ENCODE measurements around the gene DLX3. TPM values are rescaled to one million over a fixed set of nuclear protein-coding genes. Genes with fewer than 3 reads are reported as not detected.

DLX3 gene
- total RNA-seq, 1 experiment from 2014 or later: not detected

GRCh38 chr17:50013079-50013478 is 18.1 kb upstream of the DLX3 start:
- no peaks in the 10 kb centered on the region for H3K27me3 ChIP-seq
- H3K4me3 ChIP-seq: no peak overlapping the region
- no peak for DNase-seq
- no peaks in the 10 kb centered on the region for H3K36me3 ChIP-seq
- no peak overlapping the region for H3K27ac ChIP-seq
- H3K9me3 ChIP-seq (replicated peaks): no peaks in the 10 kb centered on the region
- H3K4me1 ChIP-seq: no peaks in the 10 kb centered on the region

DNA sequence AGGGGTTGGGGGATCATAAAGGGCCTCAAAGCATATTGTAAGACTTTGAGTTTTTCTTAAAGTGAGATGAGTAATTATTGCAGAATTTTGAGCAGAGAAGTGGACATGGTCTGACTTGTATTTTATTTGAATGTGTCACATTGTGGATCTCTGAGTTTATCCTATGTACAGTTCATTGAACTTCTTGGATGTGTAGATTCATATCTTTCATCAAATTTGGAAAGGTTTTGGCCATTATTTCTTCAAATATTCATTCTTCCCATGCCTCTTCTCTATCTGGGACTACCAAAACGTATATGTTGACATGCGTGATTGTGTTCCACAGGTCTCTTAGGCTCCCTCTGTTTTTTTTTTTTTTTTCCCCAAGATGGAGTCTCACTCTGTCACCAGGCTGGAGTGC is 14.3 kb upstream of the DLX3 start:
- H3K9me3 ChIP-seq (replicated peaks): no peaks in the 10 kb centered on the region
- no peaks in the 10 kb centered on the region for H3K4me1 ChIP-seq
- H3K4me3 ChIP-seq: no peak overlapping the region
- DNase-seq: no peak
- H3K36me3 ChIP-seq: no peaks in the 10 kb centered on the region
- no peak overlapping the region for H3K27ac ChIP-seq
- no peaks in the 10 kb centered on the region for H3K27me3 ChIP-seq

GRCh38 chr17:50003911-50004310 is 8.9 kb upstream of the DLX3 start:
- Histone ChIP-seq H3K27me3 (no peaks in the 10 kb centered on the region), H3K4me1 (no peaks in the 10 kb centered on the region), H3K36me3 (no peaks in the 10 kb centered on the region), H3K27ac (no peak overlapping the region), H3K4me3 (no peak overlapping the region), H3K9me3 (replicated peaks) (no peaks in the 10 kb centered on the region)
- no peak for DNase-seq

GRCh38 chr17:49998836-49999511 is 4.0 kb upstream of the DLX3 start:
- Histone ChIP-seq H3K36me3 (no peaks in the 10 kb centered on the region), H3K4me1 (peaks cover 2% of the 10 kb centered on the region; the same call in 1 of the 2 replicates), H3K27me3 (peaks cover 4% of the 10 kb centered on the region; the same call in 1 of the 2 replicates), H3K4me3 (no peak overlapping the region), H3K27ac (no peak overlapping the region), H3K9me3 (replicated peaks) (no peaks in the 10 kb centered on the region)
- no peak for DNase-seq

DNA sequence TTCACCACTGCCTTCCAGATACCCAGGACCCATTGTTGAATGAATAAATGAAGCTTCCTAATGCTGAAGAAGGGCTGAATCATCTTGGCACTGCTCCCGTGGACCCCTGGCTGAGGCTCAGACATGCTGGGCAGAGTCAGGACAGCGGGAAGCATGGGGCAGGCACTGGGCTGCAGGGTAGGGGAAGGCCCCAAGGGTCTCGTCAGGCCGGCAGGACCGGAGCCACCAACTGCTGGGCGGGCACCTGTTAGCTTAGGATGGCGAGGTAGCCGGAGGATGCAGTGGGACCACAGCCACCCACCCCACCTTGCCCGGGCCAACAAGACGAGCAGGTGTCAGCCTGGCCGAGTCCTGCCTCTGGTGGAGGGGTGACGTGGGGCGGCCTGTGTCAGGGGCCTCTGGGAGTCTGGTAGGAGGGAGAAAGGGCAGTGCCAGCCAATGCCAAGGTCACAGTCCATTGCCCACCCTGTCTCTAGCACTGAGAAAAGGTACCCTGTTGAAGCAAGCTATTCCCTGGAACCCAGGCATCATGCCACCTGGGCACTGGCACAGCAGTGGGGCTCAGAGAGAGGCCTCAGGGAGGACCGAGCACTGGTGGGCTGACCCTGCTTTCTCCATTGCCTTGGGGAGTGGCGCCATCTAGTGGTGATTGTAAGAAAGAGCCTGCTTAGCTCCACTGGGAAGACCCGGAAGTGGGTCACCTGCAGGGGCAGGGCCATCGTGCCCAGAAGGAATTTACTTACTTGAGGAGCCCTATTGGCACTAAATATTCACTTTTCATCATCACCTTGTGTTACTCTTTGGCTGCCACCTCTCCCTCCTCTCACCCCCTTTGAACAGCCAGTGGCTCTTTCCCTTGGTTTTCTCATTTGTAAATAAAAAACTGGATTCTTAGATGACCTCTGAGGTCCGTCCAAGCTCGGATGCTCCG is 3.0 kb upstream of the DLX3 start:
- Histone ChIP-seq H3K4me1 (peaks cover 2% of the 10 kb centered on the region; the same call in 1 of the 2 replicates), H3K36me3 (no peaks in the 10 kb centered on the region), H3K9me3 (replicated peaks) (no peaks in the 10 kb centered on the region), H3K4me3 (no peak overlapping the region), H3K27me3 (peaks cover 4% of the 10 kb centered on the region; the same call in 1 of the 2 replicates), H3K27ac (no peak overlapping the region)
- DNase-seq: peak; percentile 78 to 95

DNA sequence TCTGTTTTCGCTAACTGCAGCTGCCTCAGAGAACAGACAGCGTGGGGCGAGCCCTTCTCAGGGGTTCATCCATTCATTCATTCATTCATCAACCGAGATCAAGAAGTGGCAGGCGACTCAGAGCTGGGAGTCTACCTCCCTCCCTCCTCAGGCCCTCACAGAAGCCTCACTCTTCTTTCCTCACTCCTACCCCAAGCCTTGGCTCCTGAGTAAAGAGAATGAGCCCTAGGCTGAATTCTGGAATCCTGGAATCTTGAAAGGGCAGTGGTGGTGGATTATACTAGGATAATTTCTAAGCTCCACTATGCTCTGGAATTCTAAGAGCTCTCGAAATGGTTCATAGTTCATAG is 2.3 kb upstream of the DLX3 start:
- Histone ChIP-seq H3K36me3 (no peaks in the 10 kb centered on the region), H3K4me1 (peaks cover 2% of the 10 kb centered on the region; the same call in 1 of the 2 replicates), H3K27ac (no peak overlapping the region), H3K9me3 (replicated peaks) (no peaks in the 10 kb centered on the region), H3K4me3 (no peak overlapping the region), H3K27me3 (peaks cover 4% of the 10 kb centered on the region; the same call in 1 of the 2 replicates)
- no peak for DNase-seq

DNA sequence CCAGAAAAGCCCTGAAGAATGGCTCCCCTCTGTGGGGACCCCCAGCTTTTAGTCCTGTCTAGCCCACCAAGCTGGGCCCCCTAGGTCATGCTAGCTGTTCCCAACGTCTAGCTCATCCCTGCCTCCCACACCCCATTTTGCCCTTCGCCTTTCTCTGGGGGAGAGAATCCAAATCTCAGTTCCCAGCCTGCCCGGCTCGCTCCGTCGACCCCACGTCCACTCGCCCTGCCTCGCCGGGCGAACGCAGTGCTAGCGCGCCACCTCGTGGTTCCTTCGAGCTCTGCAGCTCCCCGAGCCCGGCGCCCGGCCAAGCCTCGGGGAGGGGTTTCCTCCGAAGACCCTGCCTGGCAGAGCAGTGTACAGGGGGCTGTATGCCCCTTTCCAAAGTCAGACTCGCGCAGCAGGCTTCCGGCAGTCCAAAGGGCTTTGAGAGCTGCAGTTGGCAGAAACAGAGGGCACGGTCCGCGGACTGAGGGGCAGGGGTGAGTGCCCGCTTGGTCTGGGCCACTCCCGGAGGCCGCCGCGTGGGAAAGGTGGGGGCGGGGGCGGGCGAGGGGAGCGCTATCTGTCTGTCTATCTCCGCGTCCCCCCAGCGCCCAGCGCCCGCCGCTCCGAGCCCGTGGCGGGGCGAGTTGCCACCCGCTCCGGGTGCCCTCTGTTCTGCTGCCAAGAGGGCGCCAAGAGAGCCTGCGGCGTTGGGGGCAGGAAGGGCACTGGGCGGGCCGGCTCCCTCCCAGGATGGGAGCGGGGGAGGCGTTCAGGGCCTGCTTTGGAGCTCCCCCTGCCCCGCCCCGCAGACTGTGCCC is 1.7 kb upstream of the DLX3 start:
- H3K27ac ChIP-seq: no peak overlapping the region
- H3K4me1 ChIP-seq: peaks cover 2% of the 10 kb centered on the region; the same call in 1 of the 2 replicates
- no peaks in the 10 kb centered on the region for H3K9me3 ChIP-seq (replicated peaks)
- H3K36me3 ChIP-seq: no peaks in the 10 kb centered on the region
- H3K27me3 ChIP-seq: peaks cover 9% of the 10 kb centered on the region; the same call in 1 of the 2 replicates
- DNase-seq: peak; percentile 33 to 69
- H3K4me3 ChIP-seq: peak overlapping the region; percentile 3; the same call in 1 of the 2 replicates

DNA sequence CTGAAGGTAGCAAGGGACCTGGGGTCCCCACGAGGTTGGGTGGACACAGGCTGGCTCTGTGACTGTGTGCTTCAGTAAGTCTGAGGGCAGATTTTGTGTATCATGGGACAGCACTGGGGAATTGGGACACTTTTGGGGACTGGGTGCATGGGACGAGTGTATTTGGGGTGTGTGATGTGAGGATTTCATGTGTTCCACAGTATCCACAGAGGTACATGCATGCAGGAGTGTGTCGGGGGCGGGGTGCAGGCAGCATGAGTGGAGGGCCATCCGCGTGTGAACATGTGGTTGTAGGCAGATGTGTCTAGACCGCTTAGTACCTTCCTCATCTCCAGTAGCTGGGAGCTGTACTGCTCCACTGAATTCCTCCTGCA is 1.1 kb upstream of the DLX3 start:
- Histone ChIP-seq H3K4me3 (no peak overlapping the region), H3K4me1 (peaks cover 2% of the 10 kb centered on the region; the same call in 1 of the 2 replicates), H3K36me3 (no peaks in the 10 kb centered on the region), H3K27me3 (peaks cover 10% of the 10 kb centered on the region; the same call in 1 of the 2 replicates), H3K9me3 (replicated peaks) (no peaks in the 10 kb centered on the region), H3K27ac (no peak overlapping the region)
- DNase-seq: no peak

GRCh38 chr17:49994085-49995054 is 654 bp downstream of the DLX3 start:
- Histone ChIP-seq H3K27me3 (peaks cover 18% of the 10 kb centered on the region; the same call in 1 of the 2 replicates), H3K4me3 (no peak overlapping the region), H3K36me3 (no peaks in the 10 kb centered on the region), H3K27ac (no peak overlapping the region), H3K4me1 (peaks cover 2% of the 10 kb centered on the region; the same call in 1 of the 2 replicates), H3K9me3 (replicated peaks) (no peaks in the 10 kb centered on the region)
- no peak for DNase-seq

DNA sequence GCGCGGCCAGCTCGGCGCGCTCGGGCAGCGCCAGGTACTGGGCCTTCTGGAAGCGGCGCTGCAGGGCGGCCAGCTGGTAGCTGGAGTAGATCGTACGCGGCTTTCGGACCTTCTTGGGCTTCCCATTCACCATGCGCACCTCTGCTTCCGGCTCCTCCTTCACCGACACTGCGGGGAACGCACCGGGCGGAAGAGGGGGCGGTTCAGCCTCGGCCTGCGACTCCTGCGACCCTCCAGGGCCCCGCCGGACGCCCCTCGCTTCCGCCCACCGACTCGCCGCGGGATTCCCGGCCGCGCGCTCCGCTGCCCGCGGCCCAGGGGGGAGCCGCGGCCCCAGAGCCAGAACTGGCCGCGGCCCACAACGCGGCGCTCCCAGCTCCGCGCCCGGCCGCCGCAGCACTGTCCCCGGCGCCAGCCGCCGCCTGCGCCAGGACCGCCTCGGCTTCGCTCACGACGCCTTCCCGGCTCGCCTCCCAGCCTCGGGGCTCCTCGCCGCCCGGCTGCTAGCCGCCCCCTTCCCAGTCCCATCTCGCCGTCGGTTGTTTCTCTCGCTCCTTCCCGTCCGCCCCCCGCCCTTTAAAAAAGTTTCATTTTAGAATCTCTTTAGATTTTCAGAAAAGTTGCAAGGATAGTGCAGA is 1.5 kb downstream of the DLX3 start:
- H3K4me1 ChIP-seq: peaks cover 2% of the 10 kb centered on the region; the same call in 1 of the 2 replicates
- H3K36me3 ChIP-seq: no peaks in the 10 kb centered on the region
- no peaks in the 10 kb centered on the region for H3K9me3 ChIP-seq (replicated peaks)
- peaks cover 18% of the 10 kb centered on the region; the same call in 1 of the 2 replicates for H3K27me3 ChIP-seq
- no peak overlapping the region for H3K4me3 ChIP-seq
- DNase-seq: no peak
- no peak overlapping the region for H3K27ac ChIP-seq

- Histone ChIP-seq H3K9me3 (replicated peaks) (no peaks in the 10 kb centered on the region), H3K4me1 (no peaks in the 10 kb centered on the region; the same call in 1 of the 2 replicates)
These were observed 2.0 kb downstream of the DLX3 start for GRCh38 chr17:49992933-49993422.

DNA sequence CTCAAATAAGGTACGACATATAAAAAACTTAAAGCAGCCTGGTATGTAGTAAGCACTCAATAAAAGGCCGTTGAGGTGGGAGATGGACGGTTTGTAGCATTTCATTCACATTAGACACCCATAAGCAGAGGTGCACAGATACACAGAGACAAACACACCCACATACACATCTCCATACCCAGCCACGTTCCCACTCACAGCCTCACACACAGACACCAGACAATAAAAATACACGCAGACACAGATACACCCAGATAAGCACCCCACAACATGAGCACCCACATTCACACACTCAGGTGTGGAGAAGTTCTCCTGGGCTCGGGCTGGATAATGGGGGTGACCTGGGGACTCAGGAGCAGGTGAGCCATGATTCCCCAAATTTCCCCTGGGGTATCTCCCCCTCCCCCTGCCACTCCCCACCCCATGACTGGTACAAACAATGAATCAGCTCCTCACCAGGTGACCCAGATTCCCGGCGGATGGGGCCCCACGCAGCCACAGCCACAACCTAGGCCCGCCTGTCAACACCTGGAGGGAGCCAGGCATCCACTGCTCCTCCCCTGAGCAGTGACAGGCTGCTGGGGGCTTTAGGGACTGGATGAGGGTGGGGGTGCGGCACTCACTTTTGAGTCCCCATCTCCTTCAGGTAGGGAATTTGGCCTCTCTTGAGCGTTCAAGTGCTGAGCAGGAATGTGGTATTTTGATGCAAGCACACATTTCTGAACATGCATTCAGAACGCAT is 2.7 kb downstream of the DLX3 start:
- peaks cover 22% of the 10 kb centered on the region; the same call in 1 of the 2 replicates for H3K27me3 ChIP-seq

More at GRCh38 chr17:49992933-49993422, 2.0 kb downstream of the DLX3 start:
- no peak overlapping the region for H3K27ac ChIP-seq
- H3K4me3 ChIP-seq: no peak overlapping the region
- H3K27me3 ChIP-seq: peaks cover 18% of the 10 kb centered on the region; the same call in 1 of the 2 replicates
- no peaks in the 10 kb centered on the region for H3K36me3 ChIP-seq
- DNase-seq: no peak

More for the DNA sequence above, 2.7 kb downstream of the DLX3 start:
- Histone ChIP-seq H3K4me1 (peaks cover 3% of the 10 kb centered on the region; the same call in 1 of the 2 replicates), H3K9me3 (replicated peaks) (no peaks in the 10 kb centered on the region), H3K4me3 (no peak overlapping the region), H3K27ac (no peak overlapping the region), H3K36me3 (no peaks in the 10 kb centered on the region)
- DNase-seq: no peak
